SK-N-SH (cell line): Measurements from ENCODE around the gene CACNG4. TPM values are rescaled to one million over a fixed set of nuclear protein-coding genes. Genes with fewer than 3 reads are reported as not detected.
A peak's percentile ranks its signal among the peaks of the same experiment; 100 is the strongest.

Experiments
- CTCF ChIP-seq: fragments of 200-600 bp; sonication (generic); IDR thresholded peaks from 2 replicates; pipeline ENCODE4 v1.6.1; 2017; ENCODE audit warnings: antibody characterized with exemption, mild to moderate bottlenecking, moderate library complexity
- ELF1 ChIP-seq: IDR thresholded peaks from 2 replicates; pipeline ENCODE4 v1.4.0; 2012
- EP300 ChIP-seq, 2 experiments: IDR thresholded peaks; 2 replicates each; pipeline versions ENCODE4 v1.4.0 to v1.6.1; 2012; ENCODE audit warnings: borderline replicate concordance in 1 of 2, low read depth in 1 of 2, low read length in 1 of 2
- FOSL2 ChIP-seq: IDR thresholded peaks from 2 replicates; pipeline ENCODE4 v1.4.0; 2012; ENCODE audit warnings: low read depth, mild to moderate bottlenecking, moderate library complexity, borderline replicate concordance
- FOXJ3 ChIP-seq: sonication (generic); formaldehyde crosslinking; IDR thresholded peaks from 2 replicates; pipeline ENCODE4 v1.5.1; 2020; ENCODE audit warnings: mild to moderate bottlenecking, missing genetic modification reagents
- GABPA ChIP-seq: IDR thresholded peaks from 2 replicates; pipeline ENCODE4 v1.4.0; 2012; ENCODE audit warnings: low read depth, mild to moderate bottlenecking
- GATA2 ChIP-seq: sonication (generic); formaldehyde crosslinking; IDR thresholded peaks from 2 replicates; pipeline ENCODE4 v1.5.0; 2020; ENCODE audit warnings: mild to moderate bottlenecking, missing genetic modification reagents
- IRF3 ChIP-seq: fragments of 150-350 bp; IDR thresholded peaks from 2 replicates; pipeline ENCODE4 v1.6.1; 2016; ENCODE audit warnings: mild to moderate bottlenecking, low read depth, low read length
- JUND ChIP-seq: IDR thresholded peaks from 2 replicates; pipeline ENCODE4 v1.4.0; 2012
- MAX ChIP-seq: IDR thresholded peaks from 2 replicates; pipeline ENCODE4 v1.4.0; 2012; ENCODE audit warnings: low read depth
- MXI1 ChIP-seq: IDR thresholded peaks from 2 replicates; pipeline ENCODE4 v1.6.1; 2012; ENCODE audit warnings: mild to moderate bottlenecking, low read depth, low read length, improper control_type of control experiment
- NRF1 ChIP-seq: IDR thresholded peaks from 2 replicates; pipeline ENCODE4 v1.6.1; 2012; ENCODE audit warnings: low read depth, mild to moderate bottlenecking, low read length
- RCOR1 ChIP-seq: fragments of 150-350 bp; IDR thresholded peaks from 2 replicates; pipeline ENCODE4 v1.6.1; 2017; ENCODE audit warnings: antibody characterized with exemption, low read length
- REST ChIP-seq: IDR thresholded peaks from 2 replicates; pipeline ENCODE4 v1.6.1; 2012; ENCODE audit warnings: mild to moderate bottlenecking, low read depth, low read length, moderate library complexity
- RFX5 ChIP-seq: IDR thresholded peaks from 2 replicates; pipeline ENCODE4 v1.6.1; 2012; ENCODE audit warnings: mild to moderate bottlenecking, improper control_type of control experiment, low read length
- SIN3A ChIP-seq: IDR thresholded peaks from 2 replicates; pipeline ENCODE4 v1.6.1; 2012; ENCODE audit warnings: low read depth, mild to moderate bottlenecking, low read length, moderate library complexity, borderline replicate concordance
- SMC3 ChIP-seq: IDR thresholded peaks from 2 replicates; pipeline ENCODE4 v1.6.1; 2012; ENCODE audit warnings: low read depth, low read length, improper control_type of control experiment
- TCF12 ChIP-seq: IDR thresholded peaks from 2 replicates; pipeline ENCODE4 v1.4.0; 2012
- TEAD4 ChIP-seq: IDR thresholded peaks from 2 replicates; pipeline ENCODE4 v1.4.0; 2012; ENCODE audit warnings: mild to moderate bottlenecking, borderline replicate concordance; ENCODE audit not compliant: insufficient read depth
- polyA plus RNA-seq, 3 experiments: library from polyadenylated mRNA; depleted of rRNA; stranded (reverse); fragments of >200 nt; gene quantifications; 2 replicates each; pipeline ENCODE4 v1.2.3, GENCODE V29; 2012

CACNG4 gene
- polyA plus RNA-seq, 1 of the 3 experiments (the other 2 are of a cell fraction): 13.2 TPM

- TF ChIP-seq IRF3: no peak
- peak in 1 of 2 experiments; percentile 91; a peak in 2 of 4 replicates for TF ChIP-seq EP300 (IDR thresholded peaks at IDR 0.05; ENCODE audit: borderline replicate concordance in 1 of 2, low read depth in 1 of 2, low read length in 1 of 2)
- TF ChIP-seq RCOR1: peak; percentile 61; the same call in 1 of the 2 replicates
- peak; percentile 94 for TF ChIP-seq SIN3A
- no peak for TF ChIP-seq RFX5
- TF ChIP-seq FOSL2: peak; percentile 100
- no peak for TF ChIP-seq MXI1
- no peak for TF ChIP-seq SMC3
- peak; percentile 52; the same call in 1 of the 2 replicates for TF ChIP-seq REST
- TF ChIP-seq FOXJ3 (CRISPR knock-in tag): no peak
- peak; percentile 87 for TF ChIP-seq TCF12
- TF ChIP-seq MAX: peak; percentile 91
- TF ChIP-seq JUND: peak; percentile 98
- no peak for TF ChIP-seq GATA2
- TF ChIP-seq GABPA: no peak
- no peak for TF ChIP-seq CTCF
- no peak for TF ChIP-seq ELF1
- peak; percentile 90 for TF ChIP-seq TEAD4
- TF ChIP-seq NRF1: no peak
- TF ChIP-seq, all 33 proteins: peak for 14
These were observed 12.4 kb upstream of the CACNG4 start (continued) for GRCh38 chr17:66952031-66952524.
